K562 (cell line): ENCODE data around the gene RAB26.
"Not testable (repeated sequence)": the region's sequence is repeated elsewhere in the genome, so short reads cannot be mapped to it uniquely, and the experiment has no call there.

Source experiments
- CTCF ChIP-seq, 3 experiments: IDR thresholded peaks in 2 of 3; conservative IDR thresholded peaks in 1 of 3; 2 replicates each; pipeline ENCODE4 v1.5.1; 2011 to 2012; ENCODE audit warnings: low read length in 3 of 3, mild to moderate bottlenecking in 3 of 3, control low read depth in 2 of 3, improper control_type of control experiment in 1 of 3, inconsistent platforms in 1 of 3, low read depth in 1 of 3, mixed read lengths in 1 of 3, moderate library complexity in 1 of 3; ENCODE audit not compliant: insufficient read depth in 2 of 3
- E4F1 ChIP-seq: fragments of 250-450 bp; sonication (Bioruptor Pico); IDR thresholded peaks from 2 replicates; pipeline ENCODE4 v1.5.0; 2021; ENCODE audit warnings: mild to moderate bottlenecking, borderline replicate concordance
- HIVEP1 ChIP-seq: fragments of 250-450 bp; sonication (Bioruptor Pico); IDR thresholded peaks from 2 replicates; pipeline ENCODE4 v1.4.0; 2020; ENCODE audit warnings: mild to moderate bottlenecking
- JUN ChIP-seq, 2 experiments: sonication (generic) in 1 of 2; formaldehyde crosslinking in 1 of 2; IDR thresholded peaks; 2 replicates each; pipeline versions ENCODE4 v1.6.1 to v1.8.0; 2012 to 2022; ENCODE audit warnings: borderline replicate concordance in 2 of 2, mild to moderate bottlenecking in 2 of 2, improper control_type of control experiment in 1 of 2, low read depth in 1 of 2, low read length in 1 of 2, missing genetic modification reagents in 1 of 2
- MAZ ChIP-seq, 2 experiments: fragments of 450-650 bp in 1 of 2; sonication (generic) in 1 of 2; formaldehyde crosslinking; IDR thresholded peaks in 1 of 2; conservative IDR thresholded peaks in 1 of 2; 2 replicates each; pipeline versions ENCODE4 v1.4.0 to v1.5.0; 2020; ENCODE audit warnings: mild to moderate bottlenecking in 1 of 2, missing genetic modification reagents in 1 of 2
- NR2C2 ChIP-seq, 2 experiments: fragments of 200-800 bp in 1 of 2; sonication (Bioruptor generic) in 1 of 2; sonication (generic) in 1 of 2; formaldehyde crosslinking in 1 of 2; IDR thresholded peaks; 2 replicates each; pipeline versions ENCODE4 v1.6.1 to v1.8.0; 2016 to 2022; ENCODE audit warnings: mild to moderate bottlenecking in 1 of 2, missing compliant biosample characterization in 1 of 2, missing genetic modification characterization in 1 of 2, missing genetic modification reagents in 1 of 2
- ZNF140 ChIP-seq: fragments of 250-450 bp; sonication (Bioruptor Pico); IDR thresholded peaks from 2 replicates; pipeline ENCODE4 v1.8.0; 2021; ENCODE audit warnings: moderate library complexity, mild to moderate bottlenecking, inconsistent platforms
- ZNF232 ChIP-seq: sonication (generic); formaldehyde crosslinking; IDR thresholded peaks from 2 replicates; pipeline ENCODE4 v1.8.0; 2022; ENCODE audit warnings: mild to moderate bottlenecking, missing genetic modification reagents

GRCh38 chr16:2125609-2126008, 22.8 kb upstream of the RAB26 start:
- not testable (repeated sequence) for TF ChIP-seq ZNF232 (CRISPR knock-in tag); E4F1 (CRISPR knock-in tag); HIVEP1 (CRISPR knock-in tag); NR2C2 (CRISPR knock-in tag; IDR thresholded peaks at IDR 0.05); NR2C2 (tag; IDR thresholded peaks at IDR 0.05); ZNF140 (CRISPR knock-in tag); CTCF (IDR thresholded peaks at IDR 0.05 in 2 of 3, conservative IDR thresholded peaks at IDR 0.05 in 1 of 3; ENCODE audit: insufficient read depth in 2 of 3, low read depth in 1 of 3, low read length in 3 of 3); JUN (IDR thresholded peaks at IDR 0.05; ENCODE audit: borderline replicate concordance, low read depth, low read length); JUN (CRISPR knock-in tag; IDR thresholded peaks at IDR 0.05; ENCODE audit: borderline replicate concordance); MAZ (CRISPR knock-in tag; conservative IDR thresholded peaks at IDR 0.05 in 1 of 2, IDR thresholded peaks at IDR 0.05 in 1 of 2)
